ENCODE measurements around the gene VAMP3.

DNA sequence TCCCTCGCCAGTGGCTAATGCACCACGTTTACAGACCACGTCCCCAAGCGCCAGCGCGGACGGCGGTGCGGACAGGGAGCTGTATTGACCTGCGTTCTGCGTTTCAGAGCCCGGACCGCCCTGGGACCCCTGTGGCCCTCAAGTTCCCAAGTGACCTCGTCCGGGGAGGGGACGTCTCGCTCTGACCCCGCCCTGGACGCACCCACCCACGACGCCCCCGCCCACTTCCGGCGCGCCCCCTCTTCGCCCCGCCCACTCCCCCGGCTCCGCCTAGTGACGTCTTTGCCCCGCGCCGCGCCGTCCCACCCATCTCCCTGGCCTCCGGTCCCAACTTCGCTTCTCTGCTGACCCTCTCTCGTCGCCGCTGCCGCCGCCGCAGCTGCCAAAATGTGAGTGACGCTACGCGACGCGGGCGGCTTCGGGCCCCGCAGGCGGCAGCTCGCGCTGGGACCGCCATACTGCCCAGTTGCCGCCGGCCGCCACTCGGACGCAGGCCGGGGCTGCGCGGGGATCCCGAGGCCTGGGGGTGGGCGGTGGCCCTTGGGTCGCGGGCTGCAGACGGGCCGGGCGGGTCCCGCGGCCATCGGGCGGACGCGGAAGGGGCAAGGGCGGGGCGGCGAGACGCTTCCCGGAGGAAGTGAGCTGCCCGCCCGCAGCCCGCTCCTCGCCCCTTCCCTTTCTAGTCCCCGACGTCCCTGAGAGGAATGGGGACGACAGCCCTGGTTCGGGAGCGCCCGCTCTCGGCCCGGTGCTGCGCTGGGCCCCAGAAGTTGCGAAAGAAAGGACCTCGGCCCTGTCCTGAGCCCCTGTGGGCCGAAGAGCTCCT lies at the start of gene VAMP3:
- TF ChIP-seq, protein P1, sequence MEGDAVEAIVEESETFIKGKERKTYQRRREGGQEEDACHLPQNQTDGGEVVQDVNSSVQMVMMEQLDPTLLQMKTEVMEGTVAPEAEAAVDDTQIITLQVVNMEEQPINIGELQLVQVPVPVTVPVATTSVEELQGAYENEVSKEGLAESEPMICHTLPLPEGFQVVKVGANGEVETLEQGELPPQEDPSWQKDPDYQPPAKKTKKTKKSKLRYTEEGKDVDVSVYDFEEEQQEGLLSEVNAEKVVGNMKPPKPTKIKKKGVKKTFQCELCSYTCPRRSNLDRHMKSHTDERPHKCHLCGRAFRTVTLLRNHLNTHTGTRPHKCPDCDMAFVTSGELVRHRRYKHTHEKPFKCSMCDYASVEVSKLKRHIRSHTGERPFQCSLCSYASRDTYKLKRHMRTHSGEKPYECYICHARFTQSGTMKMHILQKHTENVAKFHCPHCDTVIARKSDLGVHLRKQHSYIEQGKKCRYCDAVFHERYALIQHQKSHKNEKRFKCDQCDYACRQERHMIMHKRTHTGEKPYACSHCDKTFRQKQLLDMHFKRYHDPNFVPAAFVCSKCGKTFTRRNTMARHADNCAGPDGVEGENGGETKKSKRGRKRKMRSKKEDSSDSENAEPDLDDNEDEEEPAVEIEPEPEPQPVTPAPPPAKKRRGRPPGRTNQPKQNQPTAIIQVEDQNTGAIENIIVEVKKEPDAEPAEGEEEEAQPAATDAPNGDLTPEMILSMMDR (IDR thresholded peaks at IDR 0.05) = no peak
- TF ChIP-seq EZH2 (IDR thresholded peaks at IDR 0.05; ENCODE audit: borderline replicate concordance, insufficient read depth, low read depth, low read length, poor library complexity, severe bottlenecking) = no peak
